Activated naive CD8-positive, alpha-beta T cell treated with anti-CD3 and anti-CD28 coated beads, Interleukin-2, amount 50 U/mL, for 16 hours (primary cell): Measurements from ENCODE around the gene SLC24A4.

Experiments
- DNase-seq: peaks from one replicate; pipeline ENCODE4 v3.0.0-alpha.2; 2020; ENCODE audit warnings: low read depth, low spot score

Gene SLC24A4

DNA sequence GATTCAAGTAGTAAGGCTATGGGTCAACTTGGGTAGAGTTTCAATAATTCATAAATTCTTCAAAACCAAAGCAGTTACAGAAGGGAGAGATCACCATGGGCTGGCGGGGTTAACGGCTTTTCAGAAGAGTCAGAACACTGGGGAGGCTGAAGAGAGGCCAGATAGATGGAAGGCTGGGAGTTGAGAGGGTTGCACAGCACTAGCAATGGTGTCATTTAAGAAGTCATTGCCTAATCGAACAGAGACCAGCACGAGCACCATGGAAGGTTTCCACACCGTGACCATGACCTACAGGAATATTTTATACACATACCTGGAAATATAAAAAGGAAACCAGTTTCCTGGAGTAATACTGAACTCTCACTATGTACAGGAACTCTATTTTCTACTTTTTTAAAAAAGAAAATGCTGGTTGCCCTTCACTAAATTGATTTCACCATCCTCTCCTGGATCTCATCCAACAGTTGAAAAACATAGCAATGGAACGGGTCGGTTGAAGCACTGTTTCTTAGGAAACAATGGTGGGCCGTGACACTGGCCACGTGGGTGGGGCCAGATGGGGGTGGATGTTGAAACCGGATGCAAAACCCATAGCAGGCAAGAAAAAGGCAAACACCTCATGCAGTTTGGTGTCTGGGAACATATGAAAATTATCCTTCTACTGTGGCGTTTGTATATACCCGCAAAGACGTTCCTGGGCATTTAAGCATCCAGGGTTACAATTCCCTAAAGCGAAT is 152.7 kb downstream of the SLC24A4 start:
- DNase-seq, result no peak

- no peak for DNase-seq
Measured at GRCh38 chr14:92480856-92481255, 157.9 kb downstream of the SLC24A4 start.

DNA sequence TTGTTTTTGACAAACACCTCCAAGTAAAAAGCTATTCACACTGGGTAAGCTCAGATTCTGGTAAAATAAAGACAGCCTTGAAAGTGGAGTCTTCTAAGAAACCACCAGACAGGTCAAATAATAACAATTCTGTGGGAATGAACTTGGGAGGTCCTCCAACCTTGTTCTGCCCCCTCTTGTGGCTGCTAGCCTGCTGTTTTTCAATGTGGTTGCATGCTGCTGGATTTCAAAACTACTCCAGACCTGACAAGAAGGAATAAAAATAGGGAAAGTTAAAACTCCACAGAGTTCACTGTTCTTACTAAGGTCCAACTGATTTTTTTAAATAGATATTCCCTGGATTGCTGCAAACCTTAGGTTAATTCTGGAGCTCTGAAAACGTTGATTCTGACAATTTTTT is 158.4 kb downstream of the SLC24A4 start:
- DNase-seq, result no peak

DNA sequence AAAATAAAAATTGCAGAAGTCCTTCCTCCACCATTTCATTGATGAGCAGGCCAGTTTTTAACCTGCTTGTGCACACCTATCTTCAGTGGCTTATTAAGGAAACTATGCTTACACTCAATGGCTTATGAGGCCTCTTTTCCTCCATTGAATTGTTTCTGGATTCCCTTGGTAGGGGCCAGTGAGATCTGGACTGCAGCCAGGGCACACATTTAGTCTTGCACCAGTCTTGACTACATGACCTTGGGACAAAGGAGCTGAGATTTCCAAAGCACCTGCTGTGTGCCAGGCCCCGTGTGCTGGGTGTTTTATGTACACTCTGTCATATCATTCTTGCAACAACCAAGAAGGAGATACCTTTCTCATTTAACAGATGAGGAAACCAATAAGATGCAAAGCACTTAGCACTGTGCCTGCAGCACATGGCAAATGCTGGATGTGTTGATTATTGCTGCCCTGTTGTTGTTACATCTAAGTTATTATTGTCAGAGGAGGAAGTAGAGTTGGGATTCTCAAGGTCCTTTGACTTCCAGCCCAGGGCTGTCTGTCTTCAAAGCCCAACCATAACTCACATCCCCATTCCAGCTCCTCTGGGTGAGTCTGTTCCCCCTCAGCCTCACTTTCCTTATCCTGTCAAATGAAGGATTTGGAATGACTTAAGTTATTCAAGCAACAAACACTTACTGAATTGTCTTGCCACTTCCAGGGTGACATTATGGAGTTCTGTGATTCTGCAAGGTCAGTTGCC is 159.0 kb downstream of the SLC24A4 start:
- no peak for DNase-seq

- no peak for DNase-seq
Measured at GRCh38 chr14:92482621-92483319, 159.8 kb downstream of the SLC24A4 start.

DNA sequence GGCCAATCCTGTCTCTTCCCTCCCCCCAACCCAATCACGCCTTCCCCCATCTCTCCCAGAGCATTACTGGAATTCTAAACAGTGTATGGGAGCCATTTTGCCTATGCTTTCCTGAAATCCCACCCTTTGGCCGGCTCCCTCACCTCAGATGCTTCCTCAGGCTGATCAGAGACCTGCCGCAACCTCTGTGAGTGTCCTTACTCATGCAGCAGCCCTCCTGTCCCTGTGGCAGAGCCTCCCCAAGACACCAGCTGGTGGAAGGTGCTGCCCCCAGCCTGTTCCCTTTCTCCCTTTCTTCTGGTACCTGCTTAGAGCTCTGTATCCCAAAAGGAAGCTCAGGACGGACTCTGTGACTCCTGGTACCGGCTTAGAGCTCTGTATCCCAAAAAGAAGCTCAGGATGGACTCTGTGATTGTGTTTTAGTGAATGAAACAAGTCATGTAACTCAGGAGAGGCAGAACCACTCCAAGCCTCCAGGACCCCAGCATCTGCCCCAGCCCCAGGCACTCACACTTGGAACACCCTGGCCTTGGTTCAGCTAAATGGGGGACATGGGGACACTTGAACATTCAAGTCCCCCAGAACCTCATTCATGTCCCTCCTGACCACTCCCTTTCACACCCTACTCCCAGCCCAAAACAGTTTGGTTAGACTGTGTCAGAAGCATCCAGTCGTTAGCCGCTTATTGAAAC is 161.3 kb downstream of the SLC24A4 start:
- DNase-seq, result no peak

DNA sequence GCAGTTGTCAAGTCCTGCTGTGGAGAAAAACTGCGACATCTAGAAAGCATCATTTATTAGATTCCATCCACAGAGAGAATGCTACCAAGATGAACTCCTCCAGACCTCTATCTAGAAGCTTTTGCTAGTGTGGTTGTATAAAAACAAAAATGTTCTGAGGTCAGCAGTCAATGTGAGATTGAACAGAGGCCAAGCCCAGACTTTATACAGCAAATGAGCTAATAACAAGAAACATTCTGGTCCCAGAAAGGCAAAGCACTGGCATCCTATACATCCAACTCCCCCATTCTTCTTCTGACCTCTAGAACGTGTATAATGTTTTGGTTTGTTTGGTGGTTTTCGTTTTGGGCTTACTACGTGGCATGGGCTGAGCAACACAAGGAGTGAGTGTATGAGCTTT is 163.9 kb downstream of the SLC24A4 start:
- no peak for DNase-seq

- no peak for DNase-seq
Measured at GRCh38 chr14:92487513-92488133, 164.7 kb downstream of the SLC24A4 start.

DNA sequence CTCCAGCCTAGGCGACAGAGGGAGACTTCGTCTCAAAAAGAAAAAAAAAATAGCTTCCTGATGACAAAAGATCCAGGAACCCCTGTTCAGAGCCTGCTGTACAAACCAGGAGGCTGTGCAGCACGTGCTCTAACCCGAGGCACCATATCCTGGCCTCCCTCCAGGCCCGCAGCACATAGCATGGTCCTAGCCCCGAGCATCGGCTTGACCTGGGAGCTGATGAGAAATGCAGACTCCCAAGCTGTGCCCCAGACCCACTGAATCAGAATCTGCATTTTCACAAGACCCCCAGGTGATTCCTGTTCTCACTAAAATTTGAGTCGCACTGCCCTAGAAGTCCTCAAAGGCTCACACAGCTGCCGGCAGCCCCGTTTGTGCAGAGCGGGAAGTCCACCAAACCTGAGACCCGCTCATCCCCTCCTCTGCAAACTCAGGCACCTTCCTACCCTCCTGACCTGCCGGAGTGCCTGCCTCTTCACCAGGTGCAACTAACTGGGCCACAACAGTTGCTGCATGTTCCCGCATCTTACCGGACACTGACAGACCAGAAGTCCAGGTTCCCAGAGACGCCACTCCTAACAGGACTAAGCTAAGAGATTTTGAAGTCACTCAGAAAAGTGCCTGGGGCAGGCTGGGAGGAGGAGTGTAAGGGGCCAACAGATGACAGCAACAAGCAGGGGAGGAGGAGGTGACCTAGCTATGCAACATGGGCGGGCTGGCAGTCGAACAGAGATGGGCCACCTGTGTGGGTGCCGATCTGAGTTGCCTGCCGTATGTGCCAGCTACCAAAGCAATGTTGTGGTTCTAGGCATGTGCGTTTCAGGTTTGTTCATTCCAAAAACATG is 166.7 kb downstream of the SLC24A4 start:
- no peak for DNase-seq

GRCh38 chr14:92490239-92490959 is 167.4 kb downstream of the SLC24A4 start:
- no peak for DNase-seq

- DNase-seq, result no peak
Measured at GRCh38 chr14:92491782-92492181, 168.8 kb downstream of the SLC24A4 start.

GRCh38 chr14:92492258-92492657 is 169.3 kb downstream of the SLC24A4 start:
- no peak for DNase-seq

DNA sequence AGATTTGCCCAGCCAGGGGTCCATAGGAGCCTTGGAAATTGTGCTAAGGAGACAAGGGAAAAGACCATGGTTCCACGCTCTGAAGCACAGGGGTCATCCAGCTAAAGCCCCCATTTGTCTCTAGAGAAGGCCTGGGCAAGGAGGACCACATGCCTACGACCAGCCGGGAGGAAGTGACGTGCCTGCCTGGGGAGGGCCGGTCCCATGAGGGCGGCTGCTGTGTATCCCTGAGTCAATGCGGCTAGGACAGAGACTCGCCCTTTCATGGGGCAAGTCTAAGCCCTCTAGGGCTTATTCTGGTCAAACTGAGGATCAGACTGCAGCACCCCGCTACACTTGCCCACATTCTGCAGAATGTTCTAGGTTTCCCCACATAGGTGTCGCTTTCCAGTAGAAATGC is 170.1 kb downstream of the SLC24A4 start:
- DNase-seq, result no peak

GRCh38 chr14:92493492-92493891 is 170.5 kb downstream of the SLC24A4 start:
- DNase-seq, result no peak

DNA sequence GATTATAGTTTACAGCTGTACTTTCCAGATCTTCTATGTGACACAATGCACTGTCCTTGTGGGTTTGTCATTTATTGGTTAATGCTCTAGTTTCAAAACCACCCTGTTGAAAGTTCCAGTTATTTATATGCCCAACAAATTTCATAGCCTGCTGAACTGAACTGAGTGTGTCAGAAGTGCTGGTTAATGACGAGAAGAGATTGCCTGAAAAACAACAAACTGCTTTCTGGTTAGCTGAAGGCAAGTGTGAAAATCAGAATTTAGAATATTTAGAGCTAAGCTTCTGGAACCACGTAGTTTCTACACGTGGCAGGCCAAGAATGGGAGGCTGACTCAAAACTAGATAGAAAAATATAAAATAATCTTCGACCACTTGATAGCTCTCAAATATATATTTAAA is 171.5 kb downstream of the SLC24A4 start:
- no peak for DNase-seq

DNA sequence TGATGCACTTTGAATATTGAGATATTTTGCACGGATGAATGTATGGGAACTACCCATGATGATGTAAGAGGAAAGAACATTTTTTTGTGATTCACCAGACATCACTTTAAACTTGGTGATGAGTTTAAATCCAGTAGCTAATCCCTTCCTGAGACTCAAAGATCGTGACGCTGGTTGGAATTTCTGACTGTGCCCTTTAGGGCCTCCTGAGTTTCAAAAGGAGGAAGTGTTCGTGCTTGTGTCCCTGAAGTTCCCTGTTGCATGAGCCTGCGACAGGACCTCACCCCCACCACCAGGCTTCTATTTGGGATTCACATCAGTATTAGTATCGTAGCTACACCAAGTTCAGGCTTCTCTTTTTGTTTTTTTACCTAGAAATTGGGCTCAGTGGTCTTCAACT is 172.1 kb downstream of the SLC24A4 start:
- no peak for DNase-seq

GRCh38 chr14:92496191-92496857 is 173.4 kb downstream of the SLC24A4 start:
- DNase-seq, result no peak

GRCh38 chr14:92497391-92497790 is 174.4 kb downstream of the SLC24A4 start:
- no peak for DNase-seq

DNA sequence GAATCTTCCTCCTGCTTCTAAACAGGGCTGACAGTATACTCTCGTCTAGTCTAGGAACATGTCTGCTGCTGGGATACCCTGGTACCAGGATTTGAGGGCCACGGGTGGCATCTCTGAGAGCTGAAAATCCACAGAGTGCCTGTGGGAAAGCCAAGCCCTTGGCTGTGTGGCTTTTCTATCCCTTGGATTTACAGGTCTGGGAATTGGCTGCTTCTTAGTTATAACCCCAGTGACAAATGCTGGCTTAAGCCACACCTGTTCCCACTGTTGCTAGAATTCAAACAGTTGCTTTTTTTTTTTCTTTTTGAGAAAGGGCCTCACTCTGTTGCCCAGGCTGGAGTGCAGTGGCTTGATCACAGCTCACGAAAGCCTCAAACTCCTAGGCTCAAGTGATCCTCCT is 176.3 kb downstream of the SLC24A4 start:
- DNase-seq, result no peak
